HepG2 (cell line): Measurements from ENCODE around the gene LRRC3. TPM values are rescaled to one million over a fixed set of nuclear protein-coding genes. Genes with fewer than 3 reads are reported as not detected.
A peak's percentile ranks its signal among the peaks of the same experiment; 100 is the strongest.

Source experiments
- GABPB1 ChIP-seq: IDR thresholded peaks from 2 replicates; pipeline ENCODE4 v1.6.1; 2016; ENCODE audit warnings: mild to moderate bottlenecking, missing genetic modification reagents, moderate library complexity, missing compliant biosample characterization
- NFE2L1 ChIP-seq: sonication (generic); formaldehyde crosslinking; IDR thresholded peaks from 2 replicates; pipeline ENCODE4 v1.4.0; 2020; ENCODE audit warnings: missing genetic modification reagents, mild to moderate bottlenecking, borderline replicate concordance
- RAD21 ChIP-seq: fragments of 450-650 bp; formaldehyde crosslinking; IDR thresholded peaks from 2 replicates; pipeline ENCODE4 v1.5.0; 2020; ENCODE audit warnings: mild to moderate bottlenecking
- RORA ChIP-seq: sonication (generic); formaldehyde crosslinking; IDR thresholded peaks from 2 replicates; pipeline ENCODE4 v1.5.0; 2020; ENCODE audit warnings: mild to moderate bottlenecking, missing genetic modification reagents, moderate library complexity
- SMYD3 ChIP-seq: sonication (generic); formaldehyde crosslinking; IDR thresholded peaks from 2 replicates; pipeline ENCODE4 v1.8.1; 2023; ENCODE audit warnings: mild to moderate bottlenecking, missing genetic modification reagents
- ZKSCAN5 ChIP-seq: sonication (generic); formaldehyde crosslinking; IDR thresholded peaks from 2 replicates; pipeline ENCODE4 v1.5.1; 2020; ENCODE audit warnings: mild to moderate bottlenecking, missing genetic modification reagents
- ZMAT3 ChIP-seq: sonication (generic); formaldehyde crosslinking; conservative IDR thresholded peaks from 2 replicates; pipeline ENCODE4 v1.7.0; 2021; ENCODE audit warnings: missing genetic modification reagents
- ZNF121 ChIP-seq: sonication (generic); formaldehyde crosslinking; IDR thresholded peaks from 2 replicates; pipeline ENCODE4 v1.5.0; 2020; ENCODE audit warnings: mild to moderate bottlenecking, missing genetic modification reagents
- ZNF138 ChIP-seq: sonication (generic); formaldehyde crosslinking; IDR thresholded peaks from 2 replicates; pipeline ENCODE4 v1.5.0; 2020; ENCODE audit warnings: mild to moderate bottlenecking, low read depth, missing genetic modification reagents
- ZNF30 ChIP-seq: sonication (generic); formaldehyde crosslinking; IDR thresholded peaks from 2 replicates; pipeline ENCODE4 v1.5.0; 2020; ENCODE audit warnings: mild to moderate bottlenecking, missing genetic modification reagents
- ZNF883 ChIP-seq: sonication (generic); formaldehyde crosslinking; IDR thresholded peaks from 2 replicates; pipeline ENCODE4 v1.5.1; 2020; ENCODE audit warnings: mild to moderate bottlenecking, missing genetic modification reagents; ENCODE audit errors: not compliant biosample characterization
- polyA plus RNA-seq, 8 experiments: library from polyadenylated mRNA; depleted of rRNA in 3 of 8; stranded (reverse) in 7 of 8; unstranded in 1 of 8; fragments of >200 nt; fragmentation: Illumina TruSeq in 4 of 8; extraction: Trizol in 4 of 8; gene quantifications; 2 replicates each; pipeline versions ENCODE4 v1.2.1 to v1.2.3, GENCODE V29; 2011 to 2016; ENCODE audit warnings: low read depth in 4 of 8, missing spikeins in 1 of 8, mixed read lengths in 1 of 8; ENCODE audit not compliant: insufficient read depth in 1 of 8
- total RNA-seq, 5 experiments: library from RNA; depleted of rRNA; stranded (reverse); fragments of >200 nt; fragmentation: Illumina TruSeq; extraction: Trizol; gene quantifications; 2 replicates each; pipeline ENCODE4 v1.2.3, GENCODE V29; 2016; ENCODE audit warnings: low read depth in 1 of 5
- TF ChIP-seq, protein P1 (sequence below): sonication (generic); formaldehyde crosslinking; IDR thresholded peaks from 2 replicates; pipeline ENCODE4 v1.4.0; 2020; ENCODE audit warnings: missing genetic modification reagents
- TF ChIP-seq, protein P2 (sequence below): sonication (generic); formaldehyde crosslinking; IDR thresholded peaks from 2 replicates; pipeline ENCODE4 v1.9.0; 2022; ENCODE audit warnings: low read depth, missing genetic modification reagents
- TF ChIP-seq, protein P3 (sequence below): IDR thresholded peaks from 2 replicates; pipeline ENCODE4 v1.6.1; 2018; ENCODE audit warnings: missing genetic modification reagents, mild to moderate bottlenecking, missing compliant biosample characterization
- TF ChIP-seq, protein P4 (sequence below): sonication (generic); formaldehyde crosslinking; IDR thresholded peaks from 2 replicates; pipeline ENCODE4 v1.5.1; 2020; ENCODE audit warnings: mild to moderate bottlenecking, missing genetic modification reagents, moderate library complexity
- TF ChIP-seq, protein P5 (sequence below), 2 experiments: fragments of 450-650 bp in 1 of 2; sonication (generic) in 1 of 2; formaldehyde crosslinking; IDR thresholded peaks; 2 replicates each; pipeline versions ENCODE4 v1.5.0 to v1.8.0; 2020 to 2022; ENCODE audit warnings: mild to moderate bottlenecking in 1 of 2, missing genetic modification reagents in 1 of 2
- TF ChIP-seq, protein P6 (sequence below): IDR thresholded peaks from 2 replicates; pipeline ENCODE4 v1.6.1; 2018; ENCODE audit warnings: missing genetic modification reagents

LRRC3 gene
- total and polyA plus RNA-seq, 2 of the 13 experiments (the other 11 are each of a cell fraction or from before 2014, with no cell fraction given), result 4.8 to 16.5 TPM

DNA sequence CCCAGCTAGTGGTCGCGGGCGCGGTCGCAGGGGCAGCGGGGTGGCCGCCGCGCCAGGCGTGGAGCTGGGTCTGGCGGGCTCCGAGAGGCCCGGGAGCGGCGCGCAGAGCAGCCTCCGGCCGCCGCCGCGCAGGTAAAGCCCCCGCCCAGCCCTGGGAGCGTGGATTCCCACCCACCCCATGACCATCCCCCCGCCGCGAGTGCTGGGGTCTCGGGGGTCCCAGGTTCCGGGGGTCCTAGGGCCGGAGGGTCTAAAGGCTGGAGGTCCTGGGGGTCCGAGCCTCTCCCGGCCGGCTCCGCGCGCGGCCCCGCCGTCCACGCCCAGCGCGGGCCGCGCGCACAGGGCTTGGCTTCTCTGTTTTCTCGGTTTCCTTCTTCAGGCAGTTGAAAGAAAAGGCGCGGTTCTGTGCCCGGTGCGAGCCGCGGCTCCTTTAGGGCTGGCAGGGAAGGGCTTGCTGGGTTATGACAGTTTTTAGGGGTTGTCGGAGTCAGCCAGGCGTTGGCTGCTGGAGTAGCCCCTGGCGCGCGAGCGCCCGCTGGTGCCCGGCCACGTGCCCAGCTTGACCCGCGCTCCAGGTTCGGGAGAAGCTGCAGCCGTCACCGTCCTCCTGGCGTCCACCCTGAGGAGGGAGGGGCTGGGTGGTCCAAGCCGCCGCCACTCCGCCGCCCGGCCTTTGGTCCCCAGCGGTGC lies 359 bp downstream of the LRRC3 start (continued):
- TF ChIP-seq ZNF30 (no peak), ZNF883 (CRISPR knock-in tag) (peak; percentile 1), GABPB1 (CRISPR knock-in tag) (0 out of 2 replicates have a peak, but pooled peaks have one; percentile 36), RORA (CRISPR knock-in tag) (no peak), ZNF138 (no peak), NFE2L1 (CRISPR knock-in tag) (no peak), ZKSCAN5 (CRISPR knock-in tag) (no peak), SMYD3 (CRISPR knock-in tag) (no peak), ZNF121 (CRISPR knock-in tag) (no peak), ZMAT3 (CRISPR knock-in tag) (peak; percentile 43; the same call in 1 of the 2 replicates), RAD21 (CRISPR knock-in tag) (0 out of 2 replicates have a peak, but pooled peaks have one; percentile 35)
- TF ChIP-seq, protein P1, sequence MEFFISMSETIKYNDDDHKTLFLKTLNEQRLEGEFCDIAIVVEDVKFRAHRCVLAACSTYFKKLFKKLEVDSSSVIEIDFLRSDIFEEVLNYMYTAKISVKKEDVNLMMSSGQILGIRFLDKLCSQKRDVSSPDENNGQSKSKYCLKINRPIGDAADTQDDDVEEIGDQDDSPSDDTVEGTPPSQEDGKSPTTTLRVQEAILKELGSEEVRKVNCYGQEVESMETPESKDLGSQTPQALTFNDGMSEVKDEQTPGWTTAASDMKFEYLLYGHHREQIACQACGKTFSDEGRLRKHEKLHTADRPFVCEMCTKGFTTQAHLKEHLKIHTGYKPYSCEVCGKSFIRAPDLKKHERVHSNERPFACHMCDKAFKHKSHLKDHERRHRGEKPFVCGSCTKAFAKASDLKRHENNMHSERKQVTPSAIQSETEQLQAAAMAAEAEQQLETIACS (CRISPR knock-in tag), result peak; percentile 77
- TF ChIP-seq, protein P2, sequence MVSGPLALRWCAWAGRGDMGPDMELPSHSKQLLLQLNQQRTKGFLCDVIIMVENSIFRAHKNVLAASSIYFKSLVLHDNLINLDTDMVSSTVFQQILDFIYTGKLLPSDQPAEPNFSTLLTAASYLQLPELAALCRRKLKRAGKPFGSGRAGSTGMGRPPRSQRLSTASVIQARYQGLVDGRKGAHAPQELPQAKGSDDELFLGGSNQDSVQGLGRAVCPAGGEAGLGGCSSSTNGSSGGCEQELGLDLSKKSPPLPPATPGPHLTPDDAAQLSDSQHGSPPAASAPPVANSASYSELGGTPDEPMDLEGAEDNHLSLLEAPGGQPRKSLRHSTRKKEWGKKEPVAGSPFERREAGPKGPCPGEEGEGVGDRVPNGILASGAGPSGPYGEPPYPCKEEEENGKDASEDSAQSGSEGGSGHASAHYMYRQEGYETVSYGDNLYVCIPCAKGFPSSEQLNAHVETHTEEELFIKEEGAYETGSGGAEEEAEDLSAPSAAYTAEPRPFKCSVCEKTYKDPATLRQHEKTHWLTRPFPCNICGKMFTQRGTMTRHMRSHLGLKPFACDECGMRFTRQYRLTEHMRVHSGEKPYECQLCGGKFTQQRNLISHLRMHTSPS (CRISPR knock-in tag), result peak; percentile 70
- TF ChIP-seq, protein P3, sequence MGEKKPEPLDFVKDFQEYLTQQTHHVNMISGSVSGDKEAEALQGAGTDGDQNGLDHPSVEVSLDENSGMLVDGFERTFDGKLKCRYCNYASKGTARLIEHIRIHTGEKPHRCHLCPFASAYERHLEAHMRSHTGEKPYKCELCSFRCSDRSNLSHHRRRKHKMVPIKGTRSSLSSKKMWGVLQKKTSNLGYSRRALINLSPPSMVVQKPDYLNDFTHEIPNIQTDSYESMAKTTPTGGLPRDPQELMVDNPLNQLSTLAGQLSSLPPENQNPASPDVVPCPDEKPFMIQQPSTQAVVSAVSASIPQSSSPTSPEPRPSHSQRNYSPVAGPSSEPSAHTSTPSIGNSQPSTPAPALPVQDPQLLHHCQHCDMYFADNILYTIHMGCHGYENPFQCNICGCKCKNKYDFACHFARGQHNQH (CRISPR knock-in tag), result 0 out of 2 replicates have a peak, but pooled peaks have one; percentile 26
- TF ChIP-seq, protein P4, sequence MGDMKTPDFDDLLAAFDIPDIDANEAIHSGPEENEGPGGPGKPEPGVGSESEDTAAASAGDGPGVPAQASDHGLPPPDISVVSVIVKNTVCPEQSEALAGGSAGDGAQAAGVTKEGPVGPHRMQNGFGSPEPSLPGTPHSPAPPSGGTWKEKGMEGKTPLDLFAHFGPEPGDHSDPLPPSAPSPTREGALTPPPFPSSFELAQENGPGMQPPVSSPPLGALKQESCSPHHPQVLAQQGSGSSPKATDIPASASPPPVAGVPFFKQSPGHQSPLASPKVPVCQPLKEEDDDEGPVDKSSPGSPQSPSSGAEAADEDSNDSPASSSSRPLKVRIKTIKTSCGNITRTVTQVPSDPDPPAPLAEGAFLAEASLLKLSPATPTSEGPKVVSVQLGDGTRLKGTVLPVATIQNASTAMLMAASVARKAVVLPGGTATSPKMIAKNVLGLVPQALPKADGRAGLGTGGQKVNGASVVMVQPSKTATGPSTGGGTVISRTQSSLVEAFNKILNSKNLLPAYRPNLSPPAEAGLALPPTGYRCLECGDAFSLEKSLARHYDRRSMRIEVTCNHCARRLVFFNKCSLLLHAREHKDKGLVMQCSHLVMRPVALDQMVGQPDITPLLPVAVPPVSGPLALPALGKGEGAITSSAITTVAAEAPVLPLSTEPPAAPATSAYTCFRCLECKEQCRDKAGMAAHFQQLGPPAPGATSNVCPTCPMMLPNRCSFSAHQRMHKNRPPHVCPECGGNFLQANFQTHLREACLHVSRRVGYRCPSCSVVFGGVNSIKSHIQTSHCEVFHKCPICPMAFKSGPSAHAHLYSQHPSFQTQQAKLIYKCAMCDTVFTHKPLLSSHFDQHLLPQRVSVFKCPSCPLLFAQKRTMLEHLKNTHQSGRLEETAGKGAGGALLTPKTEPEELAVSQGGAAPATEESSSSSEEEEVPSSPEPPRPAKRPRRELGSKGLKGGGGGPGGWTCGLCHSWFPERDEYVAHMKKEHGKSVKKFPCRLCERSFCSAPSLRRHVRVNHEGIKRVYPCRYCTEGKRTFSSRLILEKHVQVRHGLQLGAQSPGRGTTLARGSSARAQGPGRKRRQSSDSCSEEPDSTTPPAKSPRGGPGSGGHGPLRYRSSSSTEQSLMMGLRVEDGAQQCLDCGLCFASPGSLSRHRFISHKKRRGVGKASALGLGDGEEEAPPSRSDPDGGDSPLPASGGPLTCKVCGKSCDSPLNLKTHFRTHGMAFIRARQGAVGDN (CRISPR knock-in tag), result peak; percentile 84
- TF ChIP-seq, protein P5, sequence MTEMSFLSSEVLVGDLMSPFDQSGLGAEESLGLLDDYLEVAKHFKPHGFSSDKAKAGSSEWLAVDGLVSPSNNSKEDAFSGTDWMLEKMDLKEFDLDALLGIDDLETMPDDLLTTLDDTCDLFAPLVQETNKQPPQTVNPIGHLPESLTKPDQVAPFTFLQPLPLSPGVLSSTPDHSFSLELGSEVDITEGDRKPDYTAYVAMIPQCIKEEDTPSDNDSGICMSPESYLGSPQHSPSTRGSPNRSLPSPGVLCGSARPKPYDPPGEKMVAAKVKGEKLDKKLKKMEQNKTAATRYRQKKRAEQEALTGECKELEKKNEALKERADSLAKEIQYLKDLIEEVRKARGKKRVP (CRISPR knock-in tag; IDR thresholded peaks at IDR 0.05), result no peak
- TF ChIP-seq, protein P6, sequence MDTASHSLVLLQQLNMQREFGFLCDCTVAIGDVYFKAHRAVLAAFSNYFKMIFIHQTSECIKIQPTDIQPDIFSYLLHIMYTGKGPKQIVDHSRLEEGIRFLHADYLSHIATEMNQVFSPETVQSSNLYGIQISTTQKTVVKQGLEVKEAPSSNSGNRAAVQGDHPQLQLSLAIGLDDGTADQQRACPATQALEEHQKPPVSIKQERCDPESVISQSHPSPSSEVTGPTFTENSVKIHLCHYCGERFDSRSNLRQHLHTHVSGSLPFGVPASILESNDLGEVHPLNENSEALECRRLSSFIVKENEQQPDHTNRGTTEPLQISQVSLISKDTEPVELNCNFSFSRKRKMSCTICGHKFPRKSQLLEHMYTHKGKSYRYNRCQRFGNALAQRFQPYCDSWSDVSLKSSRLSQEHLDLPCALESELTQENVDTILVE (CRISPR knock-in tag), result no peak
